GM21576 (cell line): ENCODE measurements around the gene SPAG5.
A peak's percentile ranks its signal among the peaks of the same experiment; 100 is the strongest.

Experiments used
- ATAC-seq: cut with Tn5 transposase; IDR thresholded peaks from one replicate; pipeline ENCODE4 v1.9.1; 2021; ENCODE audit warnings: mild to moderate bottlenecking, moderate library complexity; ENCODE audit not compliant: unreplicated experiment

SPAG5 gene

DNA sequence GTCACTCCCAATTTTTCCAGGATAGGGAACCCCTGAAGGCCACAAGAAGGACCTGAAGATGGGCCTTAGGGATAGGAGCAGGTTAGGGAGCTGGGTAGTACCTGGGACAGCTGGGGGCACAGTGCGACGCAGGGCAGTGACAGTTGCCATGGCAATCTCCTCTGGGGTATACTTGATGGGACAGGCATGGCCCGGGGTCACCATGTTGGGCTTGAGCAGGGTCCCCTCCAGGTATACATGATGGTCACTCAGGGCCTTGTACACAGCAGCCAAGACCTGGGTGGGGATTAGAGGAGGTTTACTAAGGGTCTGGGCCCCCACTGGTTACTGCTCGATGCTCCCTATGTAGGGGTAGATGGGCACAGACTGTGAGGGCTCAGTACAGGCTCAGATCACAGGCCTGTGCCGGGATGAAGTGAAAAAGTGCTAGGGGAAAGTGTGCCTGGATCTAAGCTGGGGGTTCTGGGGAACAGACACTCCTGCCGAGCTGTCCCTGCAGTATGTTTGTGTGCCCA is 24.8 kb downstream of the SPAG5 start:
- ATAC-seq = no peak

DNA sequence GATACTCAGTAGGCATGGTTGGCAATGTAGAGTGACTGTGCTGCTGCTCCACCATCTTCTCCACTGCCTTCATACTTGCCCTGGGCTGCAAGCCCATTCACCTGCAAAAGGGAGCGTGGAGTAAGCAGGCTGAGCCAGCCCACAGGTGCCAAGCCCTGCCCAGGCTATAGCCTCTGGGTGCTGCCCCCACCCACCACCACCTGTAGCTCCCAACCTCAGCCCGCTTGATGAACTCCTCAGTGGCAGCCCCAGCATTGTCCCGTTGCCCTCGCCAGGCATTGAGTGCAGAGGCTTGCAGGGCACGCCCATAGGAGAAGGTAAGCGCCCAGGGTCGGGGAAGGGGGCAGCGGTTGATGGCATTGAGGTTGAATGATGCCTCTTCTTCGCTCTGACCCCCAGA is 25.3 kb downstream of the SPAG5 start:
- ATAC-seq = no peak

DNA sequence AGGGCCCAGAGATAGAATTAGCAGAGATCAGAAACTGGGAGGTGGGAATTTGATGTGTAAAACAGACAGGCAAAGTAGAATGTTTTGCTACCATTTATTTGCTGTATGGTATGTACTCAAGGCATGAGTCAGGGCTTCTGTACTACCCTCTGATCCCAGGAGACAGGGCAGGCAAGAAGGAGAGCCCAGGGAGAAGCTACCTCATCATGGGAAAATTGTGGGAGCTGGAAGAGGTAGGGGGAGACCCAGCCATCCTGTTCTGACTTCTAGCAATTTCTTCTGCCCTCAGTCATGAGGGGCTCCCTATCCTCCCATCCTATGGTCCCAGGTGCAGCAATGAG is 25.8 kb downstream of the SPAG5 start:
- ATAC-seq = no peak

DNA sequence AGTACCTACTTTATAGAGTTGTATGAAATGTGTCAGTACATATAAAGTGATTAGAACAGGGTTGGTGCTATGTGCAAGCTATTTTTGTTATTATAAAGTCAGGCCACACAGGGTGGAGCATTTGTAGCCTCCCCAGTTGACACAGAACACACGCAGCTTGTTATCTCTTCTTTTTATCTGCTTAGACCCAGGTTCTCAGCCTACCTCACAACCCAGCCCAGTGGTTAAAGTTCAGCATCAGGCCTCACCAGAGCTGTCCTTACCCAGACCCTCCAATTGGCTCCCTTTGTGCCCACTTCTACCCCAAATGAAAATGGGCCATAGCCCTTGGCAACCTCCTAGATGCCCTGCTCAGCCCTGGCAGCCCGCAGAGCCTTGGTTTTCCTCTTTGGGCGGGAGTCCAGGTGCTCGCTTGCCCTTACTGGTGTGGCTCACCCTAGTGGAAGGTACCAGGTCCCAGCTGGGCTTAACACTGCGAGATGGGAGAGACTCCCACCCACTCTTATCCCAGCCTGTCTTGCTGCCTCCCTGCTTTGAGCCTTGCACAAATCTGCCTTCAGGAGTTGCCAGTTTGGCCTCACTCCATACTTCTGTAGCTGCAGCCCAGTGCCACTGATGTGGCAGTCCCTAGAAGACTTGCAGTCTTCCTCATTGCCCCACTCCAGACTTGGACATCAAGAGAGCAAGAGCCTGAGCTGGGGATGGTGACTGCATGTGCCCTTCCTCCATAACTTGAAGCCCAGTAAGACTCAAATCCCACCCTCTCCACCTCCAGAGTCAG is 26.4 kb downstream of the SPAG5 start:
- ATAC-seq = no peak

DNA sequence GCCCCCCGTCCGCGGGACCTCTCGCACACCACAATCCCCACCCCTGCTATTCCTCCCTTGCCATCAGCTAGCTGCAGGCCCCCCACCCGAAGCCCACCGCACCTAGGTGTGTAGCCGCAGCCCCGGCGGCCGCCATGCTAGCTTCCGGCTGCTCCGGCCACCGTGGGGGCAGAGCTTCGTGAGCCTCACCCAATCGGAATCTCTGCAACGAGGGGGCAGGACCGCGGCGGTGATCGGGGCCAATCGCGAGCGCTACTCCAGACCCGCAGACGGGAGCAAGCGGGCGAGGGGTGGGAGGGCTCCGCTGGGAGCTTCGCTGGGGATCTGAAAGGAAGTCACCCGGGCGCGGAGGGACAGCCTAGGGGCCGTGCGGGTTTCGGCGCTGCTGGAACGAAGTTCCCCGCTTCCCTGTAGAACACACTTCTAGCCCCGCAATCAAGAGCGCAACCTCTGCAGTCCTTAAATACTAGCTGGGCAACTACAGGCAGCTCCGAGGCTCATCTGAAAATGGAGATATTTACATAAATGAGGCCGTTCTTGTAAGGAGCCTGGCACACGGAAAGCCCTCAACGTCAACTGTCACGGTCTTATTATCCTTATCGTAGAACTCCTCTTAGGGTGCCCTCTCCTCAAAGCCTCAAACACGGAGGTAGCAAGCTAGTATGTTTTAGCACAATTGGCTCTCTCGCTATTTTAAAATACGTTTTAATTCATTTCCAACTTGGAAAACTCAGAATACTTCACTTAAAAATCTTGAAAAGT is 27.3 kb downstream of the SPAG5 start, which contains the start of gene PIGS:
Gene PIGS, minus strand, starts transcription at position 164 of the 762 bp plus-strand sequence. Its CDS starts 28 bp downstream, at position 136.
- ATAC-seq = peak; percentile 75

DNA sequence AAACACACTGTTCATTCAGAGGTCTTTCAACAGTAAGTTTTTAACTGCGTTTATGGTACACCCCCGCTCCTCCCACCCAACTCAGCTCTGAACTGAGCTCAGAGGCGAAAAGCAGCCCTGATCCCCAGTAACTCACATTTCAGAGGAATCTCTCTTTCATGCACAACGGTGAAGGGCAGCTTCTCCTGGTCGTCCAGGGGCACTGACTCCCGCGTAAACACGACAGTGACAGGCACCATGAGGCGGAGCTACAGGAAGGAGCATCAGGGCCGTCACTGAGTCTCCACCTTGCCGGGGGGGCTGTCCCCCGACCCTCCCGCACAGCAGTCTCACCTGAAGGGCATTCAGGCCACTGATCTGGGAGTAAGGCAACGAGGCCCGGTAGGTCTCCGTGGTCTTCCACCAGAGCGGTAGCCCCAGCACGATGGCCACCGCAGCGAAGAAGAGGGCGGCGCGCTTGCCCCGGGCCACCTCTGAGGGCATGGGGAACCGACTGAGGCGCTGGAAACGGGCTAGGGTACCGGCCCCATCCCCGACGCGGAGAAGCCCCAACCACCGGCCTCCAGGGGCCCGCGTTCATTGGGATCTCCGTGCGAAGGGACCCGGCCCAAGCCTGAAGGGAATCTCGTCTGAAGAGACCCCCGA is 28.0 kb downstream of the SPAG5 start:
- peak; percentile 23 for ATAC-seq

DNA sequence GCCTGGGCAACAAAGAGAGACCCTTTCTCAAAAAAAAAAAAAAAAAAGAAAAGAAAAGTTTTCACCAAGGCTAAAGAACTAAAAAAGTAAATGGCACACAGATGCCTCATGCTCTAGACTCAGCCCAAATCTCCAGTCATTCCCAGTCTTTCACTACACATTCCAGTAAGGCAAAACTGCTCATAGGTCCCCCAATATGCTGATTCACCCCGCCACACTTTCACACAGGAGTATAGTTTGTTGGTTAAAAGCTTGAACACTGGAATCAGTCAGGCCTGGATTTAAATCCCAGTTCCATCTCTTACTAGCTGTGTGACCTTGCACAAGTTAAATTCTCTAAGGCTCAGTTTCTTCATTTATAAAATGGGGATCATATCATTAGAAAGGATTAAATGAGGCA is 29.4 kb downstream of the SPAG5 start:
- ATAC-seq = no peak

DNA sequence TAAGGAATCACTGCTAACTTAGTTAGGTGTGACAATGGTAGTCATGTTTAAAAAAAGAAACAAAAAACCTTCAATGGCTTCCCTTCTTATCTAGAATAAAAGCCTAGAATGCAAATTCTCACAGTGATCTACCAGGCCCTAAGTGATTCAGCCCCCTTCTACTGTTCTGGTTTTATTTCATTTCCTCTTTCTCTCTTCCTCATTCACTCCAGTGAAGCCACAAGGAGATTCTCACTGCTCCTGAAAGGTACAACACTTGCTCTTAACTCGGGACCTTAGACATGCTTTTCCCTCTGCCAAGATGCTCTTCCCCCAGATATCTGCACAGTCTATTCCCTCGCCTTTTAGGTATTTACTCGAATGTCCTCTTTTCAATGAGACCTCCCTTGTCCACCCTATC is 31.2 kb downstream of the SPAG5 start:
- ATAC-seq = no peak

DNA sequence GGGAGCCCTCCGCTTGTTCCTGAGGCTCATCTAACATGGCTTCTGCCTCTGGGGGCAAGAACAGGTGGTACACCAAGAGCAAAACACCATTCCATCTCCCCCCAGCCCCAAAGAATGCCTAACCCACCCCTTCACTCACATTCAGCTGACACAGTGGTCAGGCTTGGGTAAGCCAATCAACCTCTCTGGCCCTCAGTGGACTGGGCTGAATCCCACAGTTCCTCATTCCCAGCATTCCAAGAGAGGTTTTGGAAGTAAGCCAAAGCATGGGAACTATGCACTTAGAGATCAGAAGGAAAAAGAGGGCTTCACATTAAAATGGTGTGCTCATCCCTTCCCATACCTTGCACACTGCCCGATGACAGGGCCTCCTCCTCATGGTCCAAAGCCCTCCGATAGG is 35.4 kb downstream of the SPAG5 start:
- no peak for ATAC-seq

DNA sequence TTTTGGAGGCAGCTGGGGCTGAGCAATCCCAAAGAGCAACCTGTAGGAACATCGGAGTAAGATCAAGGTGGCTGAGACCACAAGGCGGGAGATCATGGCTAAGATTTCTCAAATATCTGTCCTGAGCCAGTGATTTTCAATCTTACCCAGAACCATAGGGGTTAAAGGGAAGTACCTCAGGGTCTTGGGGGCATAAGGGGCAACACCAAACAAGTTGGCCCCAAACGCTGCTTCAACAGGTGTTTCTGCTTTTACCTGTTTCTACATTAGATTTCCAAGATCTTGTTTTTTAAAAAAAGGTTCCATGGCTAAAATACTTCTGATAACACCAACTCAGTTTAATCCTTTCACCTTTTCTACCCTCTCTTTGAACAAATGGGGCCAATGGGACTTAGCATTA is 43.8 kb downstream of the SPAG5 start:
- no peak for ATAC-seq

DNA sequence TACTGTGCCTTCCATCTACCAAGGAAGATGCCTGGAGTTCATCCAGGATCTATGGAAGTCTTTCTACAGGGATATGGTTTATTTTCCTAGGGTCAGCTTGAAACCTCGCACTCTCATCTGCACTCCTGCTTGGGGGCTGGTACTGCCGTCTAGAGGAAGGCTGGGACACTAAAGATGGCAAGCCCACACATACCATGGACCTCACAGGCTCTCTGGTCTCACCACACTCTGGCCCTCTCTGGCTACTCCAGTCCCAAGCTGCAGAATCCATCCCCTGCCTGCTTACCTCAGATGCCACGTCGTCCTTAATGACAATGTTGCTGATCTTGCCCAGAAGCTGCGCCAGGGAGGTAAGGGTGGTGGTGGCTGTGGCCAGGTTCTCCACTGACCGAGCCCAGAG is 44.3 kb downstream of the SPAG5 start:
- no peak for ATAC-seq

DNA sequence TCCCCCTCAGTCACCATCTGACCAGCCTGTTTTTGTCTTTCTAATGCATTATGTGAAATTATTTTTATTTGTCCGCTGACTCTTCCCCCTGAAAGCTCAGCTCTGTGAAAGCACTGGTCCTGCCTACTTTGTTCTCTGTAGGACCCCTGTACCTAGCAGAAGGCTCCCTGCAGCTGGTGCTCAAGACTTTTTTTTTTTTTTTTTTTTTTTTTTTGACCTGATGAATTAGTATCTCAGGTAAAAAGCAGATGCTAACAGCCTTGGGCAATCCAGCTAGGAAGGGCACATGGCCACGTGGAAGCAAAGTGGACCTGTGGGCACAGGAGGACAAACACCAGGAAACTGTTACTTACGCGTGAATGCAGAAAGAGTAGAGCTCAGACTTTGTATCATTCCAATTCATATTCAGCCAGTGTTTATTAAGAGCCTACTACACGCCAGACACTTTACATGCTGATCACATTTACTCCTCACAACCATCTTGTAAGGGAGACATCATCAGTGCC is 45.8 kb downstream of the SPAG5 start:
- no peak for ATAC-seq

DNA sequence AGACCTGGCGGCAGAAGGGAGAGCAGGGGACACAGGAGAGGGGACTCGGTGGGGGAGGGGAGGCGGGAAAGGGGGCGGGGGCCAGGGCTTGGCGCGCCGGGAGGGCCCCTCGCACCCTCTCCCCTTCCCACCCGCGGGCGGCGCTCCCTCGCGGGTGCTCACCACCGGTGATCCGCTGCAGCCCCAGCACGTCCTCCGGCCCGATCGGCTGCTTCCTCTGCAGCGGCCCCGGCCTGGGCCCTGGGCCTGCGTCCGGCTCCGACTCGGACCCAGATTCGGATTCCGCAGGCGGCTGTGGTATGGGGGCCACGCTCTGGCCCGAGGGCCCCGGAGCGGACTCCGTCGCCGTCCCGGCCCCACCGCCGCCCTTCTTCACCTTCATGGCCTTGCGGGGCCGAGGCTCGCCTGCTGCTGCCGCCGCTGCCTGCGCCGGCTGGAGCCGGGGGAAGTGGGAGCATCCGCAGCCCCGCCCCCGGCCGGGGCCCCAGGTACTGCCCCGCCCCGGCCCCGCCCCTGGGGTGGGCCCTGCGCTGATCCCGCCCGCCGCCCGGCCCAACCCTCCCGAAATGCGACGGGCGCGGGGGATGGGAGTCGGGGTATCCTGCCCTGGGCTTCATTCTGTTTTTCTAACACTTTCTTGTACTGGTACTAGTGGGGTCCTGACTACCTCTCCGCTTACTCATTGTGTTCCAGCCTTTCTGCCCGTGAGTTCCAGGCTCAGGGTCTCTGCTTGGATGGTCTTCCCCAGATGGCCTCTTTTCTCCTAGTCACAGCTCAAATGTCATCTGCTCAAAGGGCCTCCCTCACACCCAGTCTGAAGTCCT is 46.4 kb downstream of the SPAG5 start, which contains the start of gene UNC119:
Gene UNC119, minus strand, starts transcription at position 449 of the 824 bp plus-strand sequence. Its CDS starts 67 bp downstream, at position 382.
- ATAC-seq = peak; percentile 36

DNA sequence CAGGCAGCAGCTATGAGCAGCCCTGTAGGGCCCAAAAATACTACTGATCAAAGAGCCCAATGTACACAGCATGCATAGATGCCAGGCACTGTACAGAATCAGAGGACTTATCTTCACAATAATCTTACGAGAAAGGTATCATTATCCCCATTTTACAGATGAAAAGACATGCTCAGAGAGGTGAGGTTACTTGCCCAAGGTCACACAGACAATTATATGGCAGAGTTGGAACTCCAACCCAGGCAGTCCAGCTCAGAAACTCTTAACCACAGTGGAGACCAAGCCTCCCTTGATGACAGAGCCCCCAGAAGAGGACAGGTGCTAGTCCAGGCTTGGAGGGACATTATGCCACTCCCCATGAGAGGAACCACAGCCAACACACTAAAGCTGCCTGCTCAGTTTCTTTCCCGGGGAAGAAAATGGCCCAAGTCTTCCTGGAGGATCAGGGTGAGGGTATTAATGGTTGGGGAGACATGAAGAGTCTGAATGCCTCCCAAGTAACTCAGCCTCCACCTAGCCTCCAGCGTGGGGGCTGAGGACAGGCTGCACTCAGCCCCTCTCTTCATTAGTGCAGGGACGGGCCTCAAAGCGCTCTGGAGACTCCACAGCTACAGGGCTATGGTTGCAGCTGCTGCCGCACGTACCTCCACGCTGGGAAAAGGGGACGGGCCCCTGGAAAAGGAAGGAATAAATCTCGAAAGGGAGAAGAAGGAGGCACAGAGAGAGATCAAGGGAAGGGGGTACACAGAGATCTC is 47.2 kb downstream of the SPAG5 start:
- ATAC-seq = no peak

DNA sequence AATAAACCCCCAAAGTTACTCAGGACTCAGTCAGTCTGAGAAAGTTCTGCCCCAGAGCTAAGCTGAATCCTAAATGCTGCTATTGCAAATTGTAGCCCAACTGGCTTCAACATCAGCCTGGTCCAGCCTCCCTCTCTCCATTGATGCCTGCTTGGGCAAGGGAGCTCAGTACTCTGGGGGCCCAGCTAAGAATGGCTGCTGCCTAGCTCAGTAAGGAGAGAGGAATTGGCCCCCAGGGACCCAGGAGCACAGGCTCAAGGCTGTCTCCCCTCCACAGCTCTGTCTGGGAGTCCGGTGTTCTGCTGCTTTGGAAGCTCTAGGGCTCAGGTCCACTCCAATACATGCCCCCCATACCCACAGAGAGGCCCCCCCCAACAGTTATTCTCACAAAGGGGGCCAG is 48.0 kb downstream of the SPAG5 start:
- ATAC-seq = no peak

DNA sequence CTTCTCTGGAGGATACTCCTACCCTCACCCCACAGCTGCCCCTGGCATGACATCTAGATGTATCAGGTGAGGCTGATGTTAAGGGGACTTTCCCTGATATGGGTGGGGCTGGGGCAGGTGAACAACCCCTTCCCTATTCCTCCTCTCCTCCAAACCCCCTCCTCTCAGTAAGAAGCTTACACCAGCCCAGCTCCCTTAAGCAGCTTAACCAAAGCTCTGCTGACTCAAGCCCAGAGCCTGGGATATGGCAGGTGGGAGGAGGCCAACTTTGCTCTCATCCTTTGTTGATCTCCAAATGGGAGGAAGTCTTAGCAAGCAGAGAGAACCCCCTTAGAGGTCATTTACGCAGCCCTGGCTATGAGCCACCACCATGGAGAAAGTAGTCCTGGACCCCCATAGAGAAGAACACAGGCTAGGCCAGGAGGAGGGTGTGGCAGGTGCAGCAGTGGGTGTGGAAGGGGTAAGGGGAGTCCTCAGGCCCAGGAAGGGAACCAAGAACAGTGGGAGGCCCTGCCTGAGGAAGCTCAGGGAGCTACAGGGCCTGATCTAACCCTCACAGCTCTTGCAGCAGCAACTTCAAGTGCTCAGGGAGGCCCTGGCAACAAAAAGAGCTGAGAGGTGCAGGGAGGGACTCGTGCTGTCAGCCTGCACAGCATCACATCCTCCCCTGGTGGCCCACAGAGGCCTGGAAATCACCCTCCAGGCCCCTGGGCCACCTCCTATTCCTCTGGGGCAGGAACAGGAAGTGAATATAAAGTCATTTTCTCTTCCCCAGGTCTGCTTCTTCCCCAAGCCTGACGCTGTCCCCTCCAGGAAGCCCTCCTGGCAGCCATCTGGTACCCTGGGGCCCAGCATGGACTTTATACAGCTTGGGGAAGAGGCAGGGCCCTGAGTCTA is 49.3 kb downstream of the SPAG5 start:
- no peak for ATAC-seq

DNA sequence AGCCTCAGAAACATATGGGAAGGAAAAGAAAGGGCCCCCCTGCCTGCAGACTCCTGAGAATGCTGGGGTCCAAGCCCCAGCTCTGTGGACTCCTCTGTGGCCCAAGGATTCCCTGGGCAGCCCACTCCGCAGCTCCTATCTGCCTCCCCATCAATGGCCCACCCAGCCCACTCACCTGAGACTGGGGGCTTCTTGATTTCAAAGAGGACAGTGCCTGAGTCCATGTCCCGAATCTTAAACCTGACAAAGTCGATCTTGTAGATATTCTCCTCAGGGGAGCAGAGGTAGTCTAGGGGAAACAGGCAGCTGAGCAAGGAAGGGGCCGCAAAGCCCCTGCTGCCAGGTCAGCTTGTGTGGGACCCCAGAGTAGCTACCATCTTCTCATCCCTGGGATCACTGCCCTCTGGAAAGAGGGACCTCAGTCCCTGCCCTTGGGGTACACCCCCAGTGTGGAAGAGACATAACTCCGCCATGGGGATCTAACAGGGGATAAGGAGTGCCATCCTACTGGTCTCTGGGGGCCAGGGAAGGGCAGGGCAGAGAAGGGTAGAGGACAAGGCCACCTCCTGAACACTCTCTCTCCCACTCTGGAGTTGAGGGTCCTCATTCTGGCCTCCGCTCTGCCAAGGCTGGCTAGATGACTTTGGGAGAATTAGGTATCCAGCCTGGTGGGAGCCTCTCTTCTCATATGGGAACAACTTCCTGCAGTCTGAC is 50.3 kb downstream of the SPAG5 start:
- no peak for ATAC-seq
